ENCODE data around the gene TACR2.
A peak's percentile ranks its signal among the peaks of the same experiment; 100 is the strongest.

TACR2 gene

GRCh38 chr10:69366738-69367137 lies 50.0 kb downstream of the TACR2 start:
- no peak for DNase-seq

GRCh38 chr10:69364232-69364940 lies 52.3 kb downstream of the TACR2 start:
- no peak for DNase-seq

- DNase-seq = no peak
These were observed 53.1 kb downstream of the TACR2 start for GRCh38 chr10:69363666-69364065.

- peak; percentile 45 for DNase-seq
These were observed 54.2 kb downstream of the TACR2 start for GRCh38 chr10:69362471-69362954.

- peak; percentile 57 for DNase-seq
These were observed 55.5 kb downstream of the TACR2 start for GRCh38 chr10:69361303-69361614.

GRCh38 chr10:69360485-69361302 lies 56.0 kb downstream of the TACR2 start:
- peak; percentile 27 for DNase-seq

- DNase-seq = no peak
These were observed 57.1 kb downstream of the TACR2 start for GRCh38 chr10:69359594-69359993.

- DNase-seq = no peak
These were observed 57.6 kb downstream of the TACR2 start for GRCh38 chr10:69359148-69359547.

- DNase-seq = no peak
These were observed 58.4 kb downstream of the TACR2 start for GRCh38 chr10:69358148-69358795.

- DNase-seq = no peak
These were observed 60.5 kb downstream of the TACR2 start for GRCh38 chr10:69356187-69356586.

- no peak for DNase-seq
These were observed 62.6 kb downstream of the TACR2 start for GRCh38 chr10:69353977-69354635.
